ENCODE measurements around the gene VPREB1. TPM values are rescaled to one million over a fixed set of nuclear protein-coding genes. Genes with fewer than 3 reads are reported as not detected.

VPREB1 gene
- total RNA-seq, 1 donor from 2014 or later = not detected

- H3K27me3 ChIP-seq = peaks cover 100% of the 10 kb centered on the region
- peaks cover 3% of the 10 kb centered on the region for H3K4me1 Mint-ChIP-seq
- H3K36me3 Mint-ChIP-seq = no peaks in the 10 kb centered on the region
Measured at GRCh38 chr22:22241554-22241898, 3.1 kb upstream of the VPREB1 start.

DNA sequence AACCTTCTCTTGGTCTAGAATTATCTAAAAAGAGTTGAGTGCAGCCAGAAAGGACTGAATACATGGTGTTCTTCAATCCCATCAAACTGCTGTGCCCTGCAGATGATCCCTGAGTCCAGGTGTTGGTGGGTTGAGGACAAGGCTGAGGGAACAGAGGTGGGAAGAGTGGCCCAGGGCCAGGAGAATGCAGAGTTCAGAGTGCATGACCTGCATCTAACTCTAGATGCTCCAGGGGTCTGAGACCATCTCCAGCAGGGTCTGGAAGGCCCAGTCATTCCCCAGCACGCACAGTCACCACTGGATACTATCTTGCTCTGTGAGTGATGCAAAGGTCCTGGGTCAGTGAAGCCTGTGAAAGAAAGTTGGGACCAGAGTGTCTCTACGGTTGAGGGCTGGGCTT lies 2.1 kb upstream of the VPREB1 start:
- H3F3A ChIP-seq (ENCODE audit: low read depth) = no peaks in the 10 kb centered on the region
- no peak overlapping the region for H3K4me2 ChIP-seq
- H3K4me3 ChIP-seq = no peak overlapping the region
- no peak overlapping the region for H3K27ac Mint-ChIP-seq
- no peak for TF ChIP-seq CTCF (IDR thresholded peaks at IDR 0.05)
- no peak for TF ChIP-seq EZH2 (IDR thresholded peaks at IDR 0.05)
- no peak for TF ChIP-seq EZH2phosphoT487 (IDR thresholded peaks at IDR 0.05)
- no peak for DNase-seq (ENCODE audit: low spot score)
- H3K4me1 ChIP-seq = no peaks in the 10 kb centered on the region
- H3K36me3 ChIP-seq = no peaks in the 10 kb centered on the region
- H3K9me3 Mint-ChIP-seq = peaks cover 4% of the 10 kb centered on the region
- no peak overlapping the region for H3K27ac ChIP-seq
- H4K20me1 ChIP-seq (ENCODE audit: low read depth) = no peaks in the 10 kb centered on the region
- H2AFZ ChIP-seq (replicated peaks) = no peak overlapping the region
- H3K9me3 ChIP-seq (ENCODE audit: low read depth) = no peaks in the 10 kb centered on the region
- H3K27me3 ChIP-seq = peaks cover 100% of the 10 kb centered on the region
- H3K9ac ChIP-seq = no peak overlapping the region
- H3K79me2 ChIP-seq (ENCODE audit: low read depth) = no peaks in the 10 kb centered on the region
- no peaks in the 10 kb centered on the region for H3K36me3 Mint-ChIP-seq
- peaks cover 3% of the 10 kb centered on the region for H3K4me1 Mint-ChIP-seq
- H3K27me3 Mint-ChIP-seq (ENCODE audit: insufficient read depth, low read depth) = peaks cover 38% of the 10 kb centered on the region
- no peak overlapping the region for H3K4me3 Mint-ChIP-seq

More at GRCh38 chr22:22241554-22241898, 3.1 kb upstream of the VPREB1 start:
- no peak overlapping the region for H2AFZ ChIP-seq (replicated peaks)
- Mint-ChIP-seq H3K27ac (no peak overlapping the region), H3K4me3 (no peak overlapping the region), H3K9me3 (peaks cover 4% of the 10 kb centered on the region), H3K27me3 (ENCODE audit: insufficient read depth, low read depth) (peaks cover 38% of the 10 kb centered on the region)
- H3K4me3 ChIP-seq = no peak overlapping the region
- TF ChIP-seq EZH2phosphoT487 (IDR thresholded peaks at IDR 0.05) = no peak
- TF ChIP-seq EZH2 (IDR thresholded peaks at IDR 0.05) = no peak
- H3K4me1 ChIP-seq = no peaks in the 10 kb centered on the region
- H3K27ac ChIP-seq = no peak overlapping the region
- H3K4me2 ChIP-seq = no peak overlapping the region
- H3K9me3 ChIP-seq (ENCODE audit: low read depth) = no peaks in the 10 kb centered on the region
- no peaks in the 10 kb centered on the region for H3K36me3 ChIP-seq
- no peak for DNase-seq (ENCODE audit: low spot score)
- H4K20me1 ChIP-seq (ENCODE audit: low read depth) = no peaks in the 10 kb centered on the region
- no peaks in the 10 kb centered on the region for H3F3A ChIP-seq (ENCODE audit: low read depth)
- no peak overlapping the region for H3K9ac ChIP-seq
- no peaks in the 10 kb centered on the region for H3K79me2 ChIP-seq (ENCODE audit: low read depth)

GRCh38 chr22:22243033-22243680 lies 1.4 kb upstream of the VPREB1 start:
- H3K9me3 ChIP-seq (ENCODE audit: low read depth) = no peaks in the 10 kb centered on the region
- peaks cover 4% of the 10 kb centered on the region for H3K9me3 Mint-ChIP-seq
- no peaks in the 10 kb centered on the region for H3K36me3 Mint-ChIP-seq
- no peak overlapping the region for H3K27ac ChIP-seq
- no peaks in the 10 kb centered on the region for H3K4me1 ChIP-seq
- peaks cover 100% of the 10 kb centered on the region for H3K27me3 ChIP-seq
- no peaks in the 10 kb centered on the region for H3K79me2 ChIP-seq (ENCODE audit: low read depth)
- H3K4me3 ChIP-seq = no peak overlapping the region
- no peak overlapping the region for H3K4me3 Mint-ChIP-seq
- H3K27ac Mint-ChIP-seq = no peak overlapping the region
- H3K36me3 ChIP-seq = no peaks in the 10 kb centered on the region
- H3K4me1 Mint-ChIP-seq = peaks cover 3% of the 10 kb centered on the region
- H3K27me3 Mint-ChIP-seq (ENCODE audit: insufficient read depth, low read depth) = peaks cover 37% of the 10 kb centered on the region
- no peak overlapping the region for H3K9ac ChIP-seq
- no peak overlapping the region for H3K4me2 ChIP-seq
- H2AFZ ChIP-seq (replicated peaks) = no peak overlapping the region
- no peaks in the 10 kb centered on the region for H4K20me1 ChIP-seq (ENCODE audit: low read depth)
- TF ChIP-seq CTCF (IDR thresholded peaks at IDR 0.05) = no peak
- TF ChIP-seq EZH2 (IDR thresholded peaks at IDR 0.05) = no peak
- H3F3A ChIP-seq (ENCODE audit: low read depth) = no peaks in the 10 kb centered on the region
- no peak for DNase-seq (ENCODE audit: low spot score)

- Histone ChIP-seq H4K20me1 (ENCODE audit: low read depth) (no peaks in the 10 kb centered on the region), H3K9me3 (ENCODE audit: low read depth) (no peaks in the 10 kb centered on the region), H3K4me1 (no peaks in the 10 kb centered on the region), H3K79me2 (ENCODE audit: low read depth) (no peaks in the 10 kb centered on the region), H3K27me3 (peaks cover 100% of the 10 kb centered on the region), H3F3A (ENCODE audit: low read depth) (no peaks in the 10 kb centered on the region), H3K36me3 (no peaks in the 10 kb centered on the region), H3K4me3 (no peak overlapping the region), H3K9ac (no peak overlapping the region), H2AFZ (replicated peaks) (no peak overlapping the region), H3K27ac (no peak overlapping the region), H3K4me2 (no peak overlapping the region)
- Mint-ChIP-seq H3K27me3 (ENCODE audit: insufficient read depth, low read depth) (peaks cover 33% of the 10 kb centered on the region), H3K36me3 (no peaks in the 10 kb centered on the region), H3K9me3 (peaks cover 4% of the 10 kb centered on the region), H3K4me3 (no peak overlapping the region), H3K27ac (no peak overlapping the region), H3K4me1 (peaks cover 3% of the 10 kb centered on the region)
- no peak for DNase-seq (ENCODE audit: low spot score)
- TF ChIP-seq EZH2 (IDR thresholded peaks at IDR 0.05) (no peak), CTCF (IDR thresholded peaks at IDR 0.05) (no peak), EZH2phosphoT487 (IDR thresholded peaks at IDR 0.05) (no peak)
Measured at GRCh38 chr22:22245256-22245909, 797 bp downstream of the VPREB1 start.

All from neural progenitor cell (in vitro differentiated cells).